HepG2 (cell line): ENCODE results near the gene RHOT2. TPM values are rescaled to one million over a fixed set of nuclear protein-coding genes. Genes with fewer than 3 reads are reported as not detected.

Experiments used
- ATAC-seq: fragments of 200-7000 bp; cut with Tn5 transposase; 3 replicates; pipeline ENCODE4 v1.9.1; 2020; ENCODE audit warnings: mild to moderate bottlenecking, moderate library complexity
- BruUV-seq: library from RNA; stranded (reverse); fragments of 400-500 nt; replicated peaks from 2 replicates; lab custom pipeline; 2021; lab: Mats Ljungman, UMichigan
- CTCF ChIA-PET: fragments of 300-600 bp; formaldehyde crosslinking; extraction: SDS; loops from one replicate; lab custom pipeline; 2021; ENCODE audit warnings: low total read pairs, inconsistent platforms, low intra/inter-chr PET ratio; lab: Yijun Ruan, JAX
- POLR2A ChIA-PET: fragments of 350-600 bp; sonication (Branson Sonifier 250); formaldehyde crosslinking; loops from one replicate; lab custom pipeline; 2020; ENCODE audit warnings: antibody characterized with exemption, inconsistent platforms; lab: Yijun Ruan, JAX
- DNase-seq: peaks from one replicate; pipeline ENCODE4 v3.0.0-alpha.2; 2015; ENCODE audit warnings: low spot score
- FAIRE-seq: peaks from 3 replicates; lab custom pipeline; 2011; peaks lifted over from hg19 to GRCh38; lab: Jason Lieb, UNC
- H2AFZ ChIP-seq: one replicate; pipeline ENCODE4 v1.6.1; 2011; ENCODE audit warnings: low read length, inconsistent platforms
- H3K27ac ChIP-seq: fragments of 300-600 bp; 3 replicates; pipeline ENCODE4 v1.8.0; 2011; ENCODE audit warnings: mixed run types, mild to moderate bottlenecking, mixed read lengths, low read length, inconsistent platforms; ENCODE audit not compliant: insufficient read depth; ENCODE audit errors: extremely low read length
- H3K27me3 ChIP-seq, 2 experiments: fragments of 200-600 bp in 1 of 2; 2 replicates in 1 of 2; 3 replicates in 1 of 2; pipeline versions ENCODE4 v1.6.0 to v1.8.0; 2011; ENCODE audit warnings: low read length in 2 of 2, mild to moderate bottlenecking in 2 of 2, moderate library complexity in 2 of 2, inconsistent platforms in 1 of 2; ENCODE audit not compliant: insufficient read depth in 2 of 2, control insufficient read depth in 1 of 2
- H3K36me3 ChIP-seq, 2 experiments: fragments of 200-600 bp in 1 of 2; replicated peaks in 1 of 2; 2 replicates in 1 of 2; 3 replicates in 1 of 2; pipeline versions ENCODE4 v1.5.1 to v1.8.0; 2011; ENCODE audit warnings: low read length in 2 of 2, inconsistent platforms in 1 of 2; ENCODE audit not compliant: insufficient read depth in 2 of 2, control insufficient read depth in 1 of 2
- H3K4me1 ChIP-seq: 2 replicates; pipeline ENCODE4 v1.5.1; 2012; ENCODE audit warnings: low read length, inconsistent platforms; ENCODE audit not compliant: insufficient read depth
- H3K4me2 ChIP-seq: 2 replicates; pipeline ENCODE4 v1.6.0; 2011; ENCODE audit warnings: low read depth, low read length, inconsistent platforms
- H3K4me3 ChIP-seq, 3 experiments: fragments of 200-600 bp in 1 of 3; sonication (generic), shearing (Covaris generic) in 1 of 3; replicated peaks in 1 of 3; 2 replicates each; pipeline ENCODE4 v1.5.1; 2011 to 2016; ENCODE audit warnings: low read length in 3 of 3, inconsistent platforms in 2 of 3, low read depth in 2 of 3, mild to moderate bottlenecking in 2 of 3, control low read depth in 1 of 3, mixed read lengths in 1 of 3; ENCODE audit not compliant: insufficient read depth in 1 of 3
- H3K79me2 ChIP-seq: one replicate; pipeline ENCODE4 v1.6.1; 2011; ENCODE audit warnings: low read length, inconsistent platforms; ENCODE audit not compliant: insufficient read depth
- H3K9ac ChIP-seq: 2 replicates; pipeline ENCODE4 v1.6.0; 2011; ENCODE audit warnings: mild to moderate bottlenecking, low read depth, low read length, inconsistent platforms; ENCODE audit not compliant: insufficient read depth
- H3K9me3 ChIP-seq: 2 replicates; pipeline ENCODE4 v1.5.1; 2012; ENCODE audit warnings: mild to moderate bottlenecking, low read length
- H4K20me1 ChIP-seq: 2 replicates; pipeline ENCODE4 v1.6.0; 2011; ENCODE audit warnings: inconsistent platforms, mild to moderate bottlenecking, low read length, moderate library complexity; ENCODE audit not compliant: insufficient read depth
- RBFOX2 ChIP-seq: fragments of 200-400 bp; formaldehyde crosslinking; IDR thresholded peaks from 2 replicates; pipeline ENCODE4 v1.6.1; 2017; ENCODE audit warnings: low read depth, mild to moderate bottlenecking, low read length
- SALL1 ChIP-seq: sonication (generic); formaldehyde crosslinking; IDR thresholded peaks from 2 replicates; pipeline ENCODE4 v1.8.0; 2022; ENCODE audit warnings: mild to moderate bottlenecking, missing genetic modification reagents
- TP53 ChIP-seq: sonication (generic); formaldehyde crosslinking; conservative IDR thresholded peaks from 2 replicates; pipeline ENCODE4 v1.4.0; 2020; ENCODE audit warnings: missing genetic modification reagents
- ZNF768 ChIP-seq: sonication (generic); formaldehyde crosslinking; IDR thresholded peaks from 2 replicates; pipeline ENCODE4 v1.4.0; 2020; ENCODE audit warnings: missing genetic modification reagents
- WGBS: methylation state at CpG from one replicate; pipeline ENCODE4 v1.1.6; 2017; ENCODE audit warnings: low lambda C conversion rate; 5-methylcytosine and 5-hydroxymethylcytosine counted together
- in situ Hi-C: cut with HindIII; loops from 2 replicates; pipeline ENCODE4 v1.10.0; 2017; ENCODE audit warnings: low pct_unique_long_range_greater_than_20kb; ENCODE audit not compliant: extremely low pct_ligation_motif_present
- intact Hi-C: fragments of 100-400 bp; cut with micrococcal nuclease; formaldehyde crosslinking; loops from one replicate; pipeline ENCODE4 v1.10.0; 2022; ENCODE audit not compliant: unreplicated experiment
- polyA plus RNA-seq, 8 experiments: library from polyadenylated mRNA; depleted of rRNA in 3 of 8; stranded (reverse) in 7 of 8; unstranded in 1 of 8; fragments of >200 nt; fragmentation: Illumina TruSeq in 4 of 8; extraction: Trizol in 4 of 8; gene quantifications; 2 replicates each; pipeline versions ENCODE4 v1.2.1 to v1.2.3, GENCODE V29; 2011 to 2016; ENCODE audit warnings: low read depth in 4 of 8, missing spikeins in 1 of 8, mixed read lengths in 1 of 8; ENCODE audit not compliant: insufficient read depth in 1 of 8
- total RNA-seq, 5 experiments: library from RNA; depleted of rRNA; stranded (reverse); fragments of >200 nt; fragmentation: Illumina TruSeq; extraction: Trizol; gene quantifications; 2 replicates each; pipeline ENCODE4 v1.2.3, GENCODE V29; 2016; ENCODE audit warnings: low read depth in 1 of 5
- TF ChIP-seq, protein P1 (sequence below): sonication (generic); formaldehyde crosslinking; IDR thresholded peaks from 2 replicates; pipeline ENCODE4 v1.4.0; 2020; ENCODE audit warnings: missing genetic modification reagents

Gene RHOT2
- total and polyA plus RNA-seq, 2 of the 13 experiments (the other 11 are each of a cell fraction or from before 2014, with no cell fraction given): 63.6 to 76.9 TPM

DNA sequence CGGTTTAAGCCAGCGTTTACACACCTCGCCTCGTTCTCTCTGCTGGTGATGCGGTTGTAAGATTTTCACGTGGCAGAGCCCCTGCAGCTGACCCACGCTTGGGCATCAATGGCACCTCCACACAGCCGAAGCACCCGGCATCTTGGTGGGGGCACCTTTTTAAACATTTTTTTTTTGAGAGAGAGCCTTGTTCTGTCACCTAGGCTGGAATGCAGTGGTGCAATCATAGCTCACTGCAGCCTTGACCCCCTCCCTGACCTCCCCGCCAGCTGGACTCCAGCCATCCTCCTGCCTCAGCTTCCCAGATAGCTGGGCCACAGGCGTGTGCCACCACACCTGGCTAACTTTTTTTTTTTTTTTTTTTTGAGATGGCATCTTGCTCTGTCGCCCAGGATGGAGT, 13.9 kb upstream of the RHOT2 start (continued):
- no peak for TF ChIP-seq ZNF768 (CRISPR knock-in tag)
- TF ChIP-seq, protein P1, sequence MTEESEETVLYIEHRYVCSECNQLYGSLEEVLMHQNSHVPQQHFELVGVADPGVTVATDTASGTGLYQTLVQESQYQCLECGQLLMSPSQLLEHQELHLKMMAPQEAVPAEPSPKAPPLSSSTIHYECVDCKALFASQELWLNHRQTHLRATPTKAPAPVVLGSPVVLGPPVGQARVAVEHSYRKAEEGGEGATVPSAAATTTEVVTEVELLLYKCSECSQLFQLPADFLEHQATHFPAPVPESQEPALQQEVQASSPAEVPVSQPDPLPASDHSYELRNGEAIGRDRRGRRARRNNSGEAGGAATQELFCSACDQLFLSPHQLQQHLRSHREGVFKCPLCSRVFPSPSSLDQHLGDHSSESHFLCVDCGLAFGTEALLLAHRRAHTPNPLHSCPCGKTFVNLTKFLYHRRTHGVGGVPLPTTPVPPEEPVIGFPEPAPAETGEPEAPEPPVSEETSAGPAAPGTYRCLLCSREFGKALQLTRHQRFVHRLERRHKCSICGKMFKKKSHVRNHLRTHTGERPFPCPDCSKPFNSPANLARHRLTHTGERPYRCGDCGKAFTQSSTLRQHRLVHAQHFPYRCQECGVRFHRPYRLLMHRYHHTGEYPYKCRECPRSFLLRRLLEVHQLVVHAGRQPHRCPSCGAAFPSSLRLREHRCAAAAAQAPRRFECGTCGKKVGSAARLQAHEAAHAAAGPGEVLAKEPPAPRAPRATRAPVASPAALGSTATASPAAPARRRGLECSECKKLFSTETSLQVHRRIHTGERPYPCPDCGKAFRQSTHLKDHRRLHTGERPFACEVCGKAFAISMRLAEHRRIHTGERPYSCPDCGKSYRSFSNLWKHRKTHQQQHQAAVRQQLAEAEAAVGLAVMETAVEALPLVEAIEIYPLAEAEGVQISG (CRISPR knock-in tag): peak; percentile 83
- 0 out of 2 replicates have a peak, but pooled peaks have one; percentile 23 for TF ChIP-seq SALL1 (CRISPR knock-in tag)

DNA sequence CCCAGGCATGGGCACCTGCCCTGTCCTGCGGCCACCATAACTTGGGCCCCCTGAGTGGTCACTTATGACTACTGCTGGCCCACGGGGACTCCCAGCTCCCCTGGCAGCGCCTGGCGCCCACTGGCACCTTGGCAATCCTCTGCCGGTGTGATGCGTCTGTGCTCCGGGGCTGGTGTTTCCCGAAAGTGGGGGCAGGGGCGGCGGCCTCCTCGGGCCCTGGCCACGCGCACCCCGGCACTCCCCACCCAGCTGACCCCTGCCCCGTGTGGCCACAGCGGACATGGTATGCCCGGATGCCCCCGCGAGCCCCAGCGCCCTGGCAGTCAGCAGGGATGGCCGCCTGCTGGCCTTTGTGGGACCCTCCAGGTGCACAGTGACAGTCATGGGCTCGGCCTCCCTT, 10.4 kb upstream of the RHOT2 start:
- Histone ChIP-seq H4K20me1 (no peaks in the 10 kb centered on the region), H3K27me3 (no peaks in the 10 kb centered on the region), H3K9ac (no peak overlapping the region), H2AFZ (no peak overlapping the region), H3K4me1 (peaks cover 22% of the 10 kb centered on the region), H3K9me3 (no peaks in the 10 kb centered on the region), H3K36me3 (peaks cover 2 to 3% of the 10 kb centered on the region in 2 experiments; a peak in 1 of 5 replicates), H3K27ac (no peak overlapping the region), H3K4me3 (no peak overlapping the region), H3K79me2 (no peaks in the 10 kb centered on the region), H3K4me2 (no peak overlapping the region)
- CTCF ChIA-PET: no interaction called here
- DNase-seq (no peak), FAIRE-seq (no peak), ATAC-seq (no peak)
- no TSS peak for BruUV-seq
- in situ Hi-C loops: no loop called here
- WGBS: no CpG with 5 or more reads among the region's 22 CpGs
- POLR2A ChIA-PET: no interaction called here
- intact Hi-C loops: no loop called here
- no peak for TF ChIP-seq TP53 (CRISPR knock-in tag)
- 0 out of 2 replicates have a peak, but pooled peaks have one; percentile 21 for TF ChIP-seq RBFOX2
